A549 treated with GW870086 at 1 μM for 4 hours (cell line): ENCODE measurements around the gene SERPINB10. TPM values are rescaled to one million over a fixed set of nuclear protein-coding genes. Genes with fewer than 3 reads are reported as not detected.

Source experiments
- total RNA-seq: library from RNA; stranded (reverse); fragments of 200-300 nt; extraction: Qiagen RNA extraction; gene quantifications from 5 replicates; pipeline ENCODE4 v1.2.3, GENCODE V29; 2022; ENCODE audit warnings: low read depth

SERPINB10 gene
- total RNA-seq: not detected in 5 replicates

GRCh38 chr18:63907664-63908063 is at the start of gene SERPINB10:
Gene SERPINB10, plus strand, starts transcription at chr18:63907958. Its CDS starts 7,553 bp downstream, at chr18:63915511.

DNA sequence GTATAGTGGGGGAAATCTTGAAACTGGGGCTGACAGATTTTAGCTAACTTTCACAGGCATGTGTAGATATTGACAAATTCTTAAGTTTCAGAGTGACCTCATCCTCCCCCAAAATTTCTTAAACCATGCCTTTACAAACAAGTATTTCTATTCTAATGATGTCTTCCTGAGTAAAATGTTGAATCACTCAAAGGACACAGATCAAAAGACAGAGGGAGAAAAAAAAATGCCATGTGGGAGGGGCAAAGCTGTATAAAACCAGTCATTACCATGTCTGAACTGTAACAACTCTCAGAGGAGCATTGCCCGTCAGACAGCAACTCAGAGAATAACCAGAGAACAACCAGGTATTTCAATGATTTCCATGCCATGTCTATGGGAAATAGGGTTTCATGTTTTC is 20.3 kb upstream of the SERPINB10 start, which contains the start of gene SERPINB2:
Gene SERPINB2 (plus strand): TSS at position 282 of the 400 bp plus-strand sequence. CDS start 3,740 bp downstream, outside the sequence.

GRCh38 chr18:63949068-63949737 is 41.4 kb downstream of the SERPINB10 start, which contains the start of gene HMSD:
Gene HMSD, plus strand, starts transcription at chr18:63949301. Its CDS starts 4,155 bp downstream, at chr18:63953456.

GRCh38 chr18:63969942-63970808 is 62.4 kb downstream of the SERPINB10 start, which contains the start of gene SERPINB8:
Gene SERPINB8, plus strand, starts transcription at chr18:63970081. Its CDS starts 8,228 bp downstream, at chr18:63978309.

Other genes with a start within 250 kb of the SERPINB10 start
- 0.07 to 0.13 TPM (median 0.10 TPM) in 3 of 5 replicates, not detected in the others for gene SERPINB3, start 246.1 kb upstream of the SERPINB10 start, total RNA-seq
- 0.13 to 0.17 TPM (median 0.15 TPM) in 3 of 5 replicates, not detected in the others for gene SERPINB11, start 205.0 kb upstream of the SERPINB10 start, total RNA-seq
- gene SERPINB7, start 132.5 kb upstream of the SERPINB10 start, total RNA-seq: 1.4 to 2.8 TPM (median 2.0 TPM) in 5 replicates
- gene SERPINB2, start 20.3 kb upstream of the SERPINB10 start, total RNA-seq: 0.07 TPM in 1 of 5 replicates, not detected in the others
- 0.71 TPM in 1 of 5 replicates, not detected in the others for gene HMSD, start 41.3 kb downstream of the SERPINB10 start, total RNA-seq
- 7.8 to 12.2 TPM (median 8.8 TPM) in 5 replicates for gene SERPINB8, start 62.1 kb downstream of the SERPINB10 start, total RNA-seq
- gene LINC00305, start 241.1 kb downstream of the SERPINB10 start, total RNA-seq: not detected in 5 replicates